Keratinocyte (primary cell): Measurements from ENCODE around the gene ARL6. TPM values are rescaled to one million over a fixed set of nuclear protein-coding genes. Genes with fewer than 3 reads are reported as not detected.

Experiments used
- DNase-seq: peaks from one replicate; pipeline ENCODE4 v3.0.0-alpha.2; 2011; ENCODE audit warnings: low read depth, missing footprints, low spot score
- FAIRE-seq: peaks from 2 replicates; lab custom pipeline; 2011; peaks lifted over from hg19 to GRCh38; lab: Jason Lieb, UNC
- H2AFZ ChIP-seq: 2 replicates; pipeline ENCODE4 v1.6.0; 2012; ENCODE audit warnings: low read length, control low read depth, inconsistent platforms; ENCODE audit not compliant: control insufficient read depth
- H3K27ac ChIP-seq: 2 replicates; pipeline ENCODE4 v1.5.1; 2011; ENCODE audit warnings: low read length; ENCODE audit not compliant: control insufficient read depth, insufficient read depth
- H3K27me3 ChIP-seq: 3 replicates; pipeline ENCODE4 v1.6.0; 2011; ENCODE audit warnings: low read length; ENCODE audit not compliant: control insufficient read depth, insufficient read depth; ENCODE audit errors: extremely low read depth
- H3K36me3 ChIP-seq, 2 experiments: 2 replicates in 1 of 2; 3 replicates in 1 of 2; pipeline ENCODE4 v1.5.1; 2011; ENCODE audit warnings: low read length in 2 of 2, mild to moderate bottlenecking in 1 of 2; ENCODE audit not compliant: control insufficient read depth in 2 of 2, insufficient read depth in 2 of 2; ENCODE audit errors: extremely low read depth in 1 of 2
- H3K4me1 ChIP-seq: 3 replicates; pipeline ENCODE4 v1.5.1; 2011; ENCODE audit warnings: low read length; ENCODE audit not compliant: control insufficient read depth, insufficient read depth; ENCODE audit errors: extremely low read depth
- H3K4me2 ChIP-seq: 3 replicates; pipeline ENCODE4 v1.6.0; 2011; ENCODE audit warnings: low read depth, low read length; ENCODE audit not compliant: control insufficient read depth, insufficient read depth; ENCODE audit errors: extremely low read depth
- H3K4me3 ChIP-seq, 3 experiments: fragments of 200-600 bp in 1 of 3; sonication (generic) in 1 of 3; 2 replicates in 2 of 3; 3 replicates in 1 of 3; pipeline ENCODE4 v1.5.1; 2011 to 2016; ENCODE audit warnings: low read length in 3 of 3, mild to moderate bottlenecking in 3 of 3, control low read depth in 2 of 3, inconsistent platforms in 1 of 3, low read depth in 1 of 3, mixed read lengths in 1 of 3, mixed run types in 1 of 3, moderate library complexity in 1 of 3; ENCODE audit not compliant: control insufficient read depth in 2 of 3, insufficient read depth in 2 of 3; ENCODE audit errors: extremely low read depth in 1 of 3
- H3K79me2 ChIP-seq: 2 replicates; pipeline ENCODE4 v1.6.0; 2012; ENCODE audit warnings: low read length; ENCODE audit not compliant: control insufficient read depth, insufficient read depth
- H3K9ac ChIP-seq: 3 replicates; pipeline ENCODE4 v1.6.0; 2011; ENCODE audit warnings: low read length; ENCODE audit not compliant: control insufficient read depth, insufficient read depth; ENCODE audit errors: extremely low read depth
- H3K9me1 ChIP-seq: 3 replicates; pipeline ENCODE4 v1.6.0; 2011; ENCODE audit warnings: low read length; ENCODE audit not compliant: control insufficient read depth, insufficient read depth; ENCODE audit errors: extremely low read depth
- H3K9me3 ChIP-seq: 2 replicates; pipeline ENCODE4 v1.5.1; 2012; ENCODE audit warnings: low read depth, low read length; ENCODE audit not compliant: control insufficient read depth
- H4K20me1 ChIP-seq: 3 replicates; pipeline ENCODE4 v1.6.0; 2011; ENCODE audit warnings: low read length; ENCODE audit not compliant: control insufficient read depth, insufficient read depth; ENCODE audit errors: extremely low read depth
- CTCF ChIP-seq, 3 experiments: IDR thresholded peaks in 1 of 3; conservative IDR thresholded peaks in 1 of 3; optimal IDR thresholded peaks in 1 of 3; 2 replicates in 2 of 3; 3 replicates in 1 of 3; pipeline versions ENCODE3 to v1.5.1; 2011; ENCODE audit warnings: low read length in 3 of 3, mild to moderate bottlenecking in 3 of 3, moderate library complexity in 2 of 3, control low read depth in 1 of 3, inconsistent platforms in 1 of 3; ENCODE audit not compliant: insufficient read depth in 2 of 3; ENCODE audit errors: extremely low read depth in 1 of 3
- EZH2 ChIP-seq: IDR thresholded peaks from one replicate; pipeline ENCODE4 v1.6.1; 2012; ENCODE audit warnings: inconsistent platforms, mild to moderate bottlenecking, low read length, moderate library complexity
- dilution Hi-C: fragments of 300-500 bp; cut with MboI; formaldehyde crosslinking; loops from one replicate; pipeline ENCODE4 v1.7.0; 2020; ENCODE audit warnings: low sequenced_read_pairs; ENCODE audit not compliant: extremely low pct_ligation_motif_present
- polyA plus RNA-seq, 5 experiments: library from polyadenylated mRNA; depleted of rRNA in 3 of 5; stranded (reverse) in 3 of 5; stranded (forward) in 1 of 5; unstranded in 1 of 5; fragments of >200 nt; gene quantifications; 1 replicate in 1 of 5; 2 replicates in 3 of 5; 3 replicates in 1 of 5; pipeline versions ENCODE4 v1.2.1 to v1.2.3, GENCODE V29; 2011 to 2012; ENCODE audit warnings: missing spikeins in 2 of 5, low read depth in 1 of 5, low replicate concordance in 1 of 5

ARL6 gene
- polyA plus RNA-seq, 1 donor (not counting 4 experiments of a cell fraction or from before 2014, with no cell fraction given) = 8.3 TPM

GRCh38 chr3:97829198-97829597 lies 64.6 kb downstream of the ARL6 start:
- Histone ChIP-seq H3K9me1 (no peaks in the 10 kb centered on the region), H3K79me2 (peaks cover 13% of the 10 kb centered on the region), H3K4me2 (no peak overlapping the region), H3K9ac (no peak overlapping the region), H3K27me3 (no peaks in the 10 kb centered on the region), H2AFZ (no peak overlapping the region), H3K27ac (no peak overlapping the region), H3K36me3 (no peaks in the 10 kb centered on the region), H3K4me3 (no peak overlapping the region), H3K9me3 (no peaks in the 10 kb centered on the region), H4K20me1 (no peaks in the 10 kb centered on the region), H3K4me1 (peaks cover 7% of the 10 kb centered on the region)
- TF ChIP-seq EZH2 (no peak), CTCF (optimal IDR thresholded peaks at IDR 0.05 in 1 of 3, IDR thresholded peaks at IDR 0.05 in 1 of 3, conservative IDR thresholded peaks at IDR 0.05 in 1 of 3; ENCODE audit: extremely low read depth in 1 of 3, insufficient read depth in 2 of 3, low read length in 3 of 3) (no peak)
- dilution Hi-C loops = no loop called here
- FAIRE-seq (no peak), DNase-seq (no peak)

- Histone ChIP-seq H2AFZ (no peak overlapping the region), H3K4me1 (peaks cover 2% of the 10 kb centered on the region), H3K27me3 (no peaks in the 10 kb centered on the region), H3K36me3 (no peaks in the 10 kb centered on the region), H3K9ac (no peak overlapping the region), H3K9me1 (no peaks in the 10 kb centered on the region), H3K4me2 (no peak overlapping the region), H4K20me1 (no peaks in the 10 kb centered on the region), H3K79me2 (peaks cover 6% of the 10 kb centered on the region), H3K9me3 (no peaks in the 10 kb centered on the region), H3K4me3 (no peak overlapping the region), H3K27ac (no peak overlapping the region)
- TF ChIP-seq CTCF (optimal IDR thresholded peaks at IDR 0.05 in 1 of 3, IDR thresholded peaks at IDR 0.05 in 1 of 3, conservative IDR thresholded peaks at IDR 0.05 in 1 of 3; ENCODE audit: extremely low read depth in 1 of 3, insufficient read depth in 2 of 3, low read length in 3 of 3) (no peak), EZH2 (no peak)
- FAIRE-seq (no peak), DNase-seq (no peak)
- dilution Hi-C loops = no loop called here
These were observed 66.1 kb downstream of the ARL6 start for GRCh38 chr3:97830638-97831037.
